ENCODE data around the gene KCNC3.

- no peak for TF ChIP-seq CTCF (IDR thresholded peaks at IDR 0.05; ENCODE audit: low read depth, low read length)
- TF ChIP-seq MYC (IDR thresholded peaks at IDR 0.05; ENCODE audit: low read depth, low read length), result no peak
Measured at GRCh38 chr19:50272263-50272897, 56.8 kb downstream of the KCNC3 start.
